ENCODE data around the gene RPE. TPM values are rescaled to one million over a fixed set of nuclear protein-coding genes. Genes with fewer than 3 reads are reported as not detected.

RPE gene
- total RNA-seq, 1 donor from 2014 or later = 46.5 TPM

Other genes starting within 250 kb of the RPE start
- gene UNC80, start 230.8 kb upstream of the RPE start, total RNA-seq = not detected in 2 replicates
- 5.4 and 6.1 TPM in 2 replicates for gene KANSL1L, start 168.8 kb downstream of the RPE start, total RNA-seq
- gene ACADL, start 222.8 kb downstream of the RPE start, total RNA-seq = not detected in 2 replicates